Skin epidermis (tissue), 12 donors: Measurements from ENCODE around the gene PDGFB.

Experiments used
- H3K27ac ChIP-seq, 21 experiments: fragments of 200-600 bp; sonication (generic) in 11 of 21; one replicate each; pipeline ENCODE4 v1.5.0; 2020; ENCODE audit warnings: mild to moderate bottlenecking in 3 of 21, inconsistent platforms in 2 of 21, moderate library complexity in 2 of 21
- H3K4me3 ChIP-seq, 7 experiments: fragments of 200-600 bp; sonication (generic) in 2 of 7; one replicate each; pipeline ENCODE4 v1.5.0; 2020; ENCODE audit warnings: inconsistent platforms in 2 of 7, mild to moderate bottlenecking in 2 of 7, moderate library complexity in 1 of 7

Gene PDGFB

GRCh38 chr22:39232806-39233709 is 11.7 kb downstream of the PDGFB start:
- Histone ChIP-seq H3K27ac (peak overlapping the region in 1 of 21 experiments; percentile 41), H3K4me3 (no peak overlapping the region)

GRCh38 chr22:39232246-39232645 is 12.5 kb downstream of the PDGFB start:
- Histone ChIP-seq H3K27ac (no peak overlapping the region), H3K4me3 (no peak overlapping the region)

- peak overlapping the region in 2 of 21 experiments; percentile 38 to 43 for H3K27ac ChIP-seq
Measured at GRCh38 chr22:39231197-39231950, 13.4 kb downstream of the PDGFB start.

GRCh38 chr22:39230261-39231196 is 14.3 kb downstream of the PDGFB start:
- H3K27ac ChIP-seq = peak overlapping the region in 2 of 21 experiments; percentile 38 to 43

More at GRCh38 chr22:39231197-39231950, 13.4 kb downstream of the PDGFB start:
- no peak overlapping the region for H3K4me3 ChIP-seq

GRCh38 chr22:39229688-39230260 is 15.0 kb downstream of the PDGFB start:
- Histone ChIP-seq H3K4me3 (no peak overlapping the region), H3K27ac (no peak overlapping the region)

More at GRCh38 chr22:39230261-39231196, 14.3 kb downstream of the PDGFB start:
- no peak overlapping the region for H3K4me3 ChIP-seq

- H3K27ac ChIP-seq = no peak overlapping the region
- H3K4me3 ChIP-seq = no peak overlapping the region
Measured at GRCh38 chr22:39229075-39229474, 15.7 kb downstream of the PDGFB start.

GRCh38 chr22:39227542-39228272 is 17.1 kb downstream of the PDGFB start:
- Histone ChIP-seq H3K27ac (no peak overlapping the region), H3K4me3 (no peak overlapping the region)

- Histone ChIP-seq H3K4me3 (no peak overlapping the region), H3K27ac (no peak overlapping the region)
Measured at GRCh38 chr22:39226353-39226752, 18.4 kb downstream of the PDGFB start.

- H3K4me3 ChIP-seq = no peak overlapping the region
- H3K27ac ChIP-seq = no peak overlapping the region
Measured at GRCh38 chr22:39225591-39225990, 19.2 kb downstream of the PDGFB start.

- H3K27ac ChIP-seq = no peak overlapping the region
- no peak overlapping the region for H3K4me3 ChIP-seq
Measured at GRCh38 chr22:39224550-39224949, 20.2 kb downstream of the PDGFB start.

- peak overlapping the region in 1 of 21 experiments; percentile 8 for H3K27ac ChIP-seq
- no peak overlapping the region for H3K4me3 ChIP-seq
Measured at GRCh38 chr22:39223091-39223710, 21.6 kb downstream of the PDGFB start.

GRCh38 chr22:39221999-39222686 is 22.6 kb downstream of the PDGFB start:
- Histone ChIP-seq H3K27ac (no peak overlapping the region), H3K4me3 (no peak overlapping the region)

- Histone ChIP-seq H3K4me3 (no peak overlapping the region), H3K27ac (peak overlapping the region in 1 of 21 experiments; percentile 26)
Measured at GRCh38 chr22:39220890-39221850, 23.6 kb downstream of the PDGFB start.

- Histone ChIP-seq H3K27ac (no peak overlapping the region), H3K4me3 (no peak overlapping the region)
Measured at GRCh38 chr22:39220450-39220849, 24.3 kb downstream of the PDGFB start.

GRCh38 chr22:39219071-39220039 is 25.4 kb downstream of the PDGFB start:
- H3K4me3 ChIP-seq = no peak overlapping the region
- H3K27ac ChIP-seq = no peak overlapping the region
